MCF 10A (cell line): ENCODE data around the gene ANKRD39. TPM values are rescaled to one million over a fixed set of nuclear protein-coding genes. Genes with fewer than 3 reads are reported as not detected.

ENCODE experiments used
- BruUV-seq: library from RNA; stranded (reverse); fragments of 400-500 nt; replicated peaks from 2 replicates; lab custom pipeline; 2021; lab: Mats Ljungman, UMichigan
- CTCF ChIA-PET: fragments of 300-600 bp; sonication (Branson Sonifier 250); formaldehyde crosslinking; extraction: SDS; loops from one replicate; lab custom pipeline; 2021; ENCODE audit warnings: antibody characterized with exemption, inconsistent platforms; lab: Yijun Ruan, JAX
- POLR2A ChIA-PET: fragments of 300-600, 350-650 bp; sonication (Branson Sonifier 250); formaldehyde crosslinking; extraction: SDS; loops from one replicate; lab custom pipeline; 2020; ENCODE audit warnings: antibody characterized with exemption, inconsistent platforms; lab: Yijun Ruan, JAX
- DNase-seq: peaks from one replicate; pipeline ENCODE4 v3.0.0-alpha.2; 2018; ENCODE audit not compliant: unreplicated experiment
- H3K27ac Mint-ChIP-seq: one replicate; pipeline ENCODE4 v1.8.0; 2022; ENCODE audit warnings: mild to moderate bottlenecking, low read depth, mixed read lengths; ENCODE audit not compliant: unreplicated experiment
- H3K27me3 Mint-ChIP-seq: one replicate; pipeline ENCODE4 v1.8.0; 2022; ENCODE audit warnings: mixed read lengths; ENCODE audit not compliant: insufficient read depth, unreplicated experiment
- H3K36me3 Mint-ChIP-seq: one replicate; pipeline ENCODE4 v1.8.0; 2022; ENCODE audit warnings: mild to moderate bottlenecking, moderate library complexity, mixed read lengths; ENCODE audit not compliant: insufficient read depth, unreplicated experiment
- H3K4me1 Mint-ChIP-seq: one replicate; pipeline ENCODE4 v1.8.0; 2022; ENCODE audit warnings: mixed read lengths; ENCODE audit not compliant: insufficient read depth, unreplicated experiment
- H3K4me3 Mint-ChIP-seq: one replicate; pipeline ENCODE4 v1.8.0; 2022; ENCODE audit warnings: mild to moderate bottlenecking, moderate library complexity, mixed read lengths; ENCODE audit not compliant: unreplicated experiment
- H3K9me3 Mint-ChIP-seq: one replicate; pipeline ENCODE4 v1.8.0; 2022; ENCODE audit warnings: mixed read lengths; ENCODE audit not compliant: unreplicated experiment
- intact Hi-C: fragments of 100-400 bp; cut with micrococcal nuclease; formaldehyde crosslinking; loops from 2 replicates; pipeline ENCODE4 v1.14.1; 2022
- total RNA-seq: library from RNA; stranded (reverse); gene quantifications from 2 replicates; pipeline ENCODE4 v1.2.3, GENCODE V29; 2022
- TF ChIP-seq, protein P1 (sequence below): fragments of 200-600 bp; IDR thresholded peaks from one replicate; pipeline ENCODE4 v1.8.0; 2022; ENCODE audit warnings: antibody characterized with exemption, mild to moderate bottlenecking; ENCODE audit not compliant: unreplicated experiment

The ANKRD39 gene
- total RNA-seq, 1 experiment from 2014 or later = 14.0 TPM

DNA sequence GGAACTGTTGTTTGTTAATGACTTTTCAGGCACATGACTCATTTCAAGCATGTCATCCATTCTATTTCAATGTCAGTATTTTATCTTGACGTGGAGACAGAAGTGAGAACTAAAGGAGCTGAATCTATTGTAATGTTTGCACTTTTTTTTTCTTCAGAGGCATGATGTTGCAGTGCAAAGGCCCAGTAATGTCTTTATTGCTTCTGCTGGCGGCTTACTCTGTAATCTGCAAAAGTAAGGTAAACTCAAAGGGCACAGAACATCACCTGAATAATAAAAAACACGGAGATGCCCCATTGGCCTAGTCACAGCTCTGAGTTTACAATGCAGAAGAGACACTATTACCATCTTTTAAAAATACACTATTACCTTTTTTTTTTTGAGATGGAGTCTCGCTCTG lies 44.2 kb downstream of the ANKRD39 start:
- Mint-ChIP-seq H3K27ac (no peak overlapping the region), H3K4me3 (no peak overlapping the region), H3K4me1 (peaks cover 5% of the 10 kb centered on the region), H3K9me3 (no peaks in the 10 kb centered on the region), H3K27me3 (no peaks in the 10 kb centered on the region), H3K36me3 (peaks cover 11% of the 10 kb centered on the region)
- ChIA-PET CTCF (interaction anchor here (0.6 to 1.0 kb wide), 6 partner anchors 12 to 87 kb away, joined by 3 to 6 read pairs (median 3); no protein-coding TSS in a partner anchor), POLR2A (interaction anchor here (1.2 to 2.0 kb wide), 3 partner anchors 10 to 176 kb away, joined by 3 to 5 read pairs (median 5); partner anchors contain the start of gene KANSL3)
- intact Hi-C loops = no loop called here
- TF ChIP-seq, protein P1, sequence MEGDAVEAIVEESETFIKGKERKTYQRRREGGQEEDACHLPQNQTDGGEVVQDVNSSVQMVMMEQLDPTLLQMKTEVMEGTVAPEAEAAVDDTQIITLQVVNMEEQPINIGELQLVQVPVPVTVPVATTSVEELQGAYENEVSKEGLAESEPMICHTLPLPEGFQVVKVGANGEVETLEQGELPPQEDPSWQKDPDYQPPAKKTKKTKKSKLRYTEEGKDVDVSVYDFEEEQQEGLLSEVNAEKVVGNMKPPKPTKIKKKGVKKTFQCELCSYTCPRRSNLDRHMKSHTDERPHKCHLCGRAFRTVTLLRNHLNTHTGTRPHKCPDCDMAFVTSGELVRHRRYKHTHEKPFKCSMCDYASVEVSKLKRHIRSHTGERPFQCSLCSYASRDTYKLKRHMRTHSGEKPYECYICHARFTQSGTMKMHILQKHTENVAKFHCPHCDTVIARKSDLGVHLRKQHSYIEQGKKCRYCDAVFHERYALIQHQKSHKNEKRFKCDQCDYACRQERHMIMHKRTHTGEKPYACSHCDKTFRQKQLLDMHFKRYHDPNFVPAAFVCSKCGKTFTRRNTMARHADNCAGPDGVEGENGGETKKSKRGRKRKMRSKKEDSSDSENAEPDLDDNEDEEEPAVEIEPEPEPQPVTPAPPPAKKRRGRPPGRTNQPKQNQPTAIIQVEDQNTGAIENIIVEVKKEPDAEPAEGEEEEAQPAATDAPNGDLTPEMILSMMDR = no peak
- no TSS peak for BruUV-seq
- no peak for DNase-seq

DNA sequence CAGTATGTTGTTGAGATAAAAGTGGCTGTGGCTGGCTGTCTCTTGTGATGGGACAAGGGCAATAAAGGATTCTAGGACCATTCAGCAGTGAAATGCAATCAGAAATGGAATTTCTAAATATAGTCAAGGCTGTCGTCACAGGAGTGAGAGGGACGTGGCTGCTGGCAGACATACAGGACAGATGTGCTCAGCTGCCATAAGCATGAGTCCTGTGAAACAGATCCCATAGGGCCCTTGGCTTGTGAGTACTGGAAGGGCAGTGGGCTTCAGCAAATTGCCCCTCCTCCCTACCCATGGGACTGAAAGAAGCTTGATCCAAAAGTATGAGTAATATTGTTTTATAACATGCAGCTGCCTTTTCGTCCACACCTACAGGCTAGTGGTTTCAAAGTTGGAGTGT lies 45.9 kb downstream of the ANKRD39 start:
- no peaks in the 10 kb centered on the region for H3K4me1 Mint-ChIP-seq
- peaks cover 5% of the 10 kb centered on the region for H3K36me3 Mint-ChIP-seq
- no peaks in the 10 kb centered on the region for H3K27me3 Mint-ChIP-seq
- intact Hi-C loops = no loop called here
- TF ChIP-seq, protein P1 = no peak
- DNase-seq = no peak
- ChIA-PET POLR2A (no interaction called here), CTCF (interaction anchor here (0.6 to 1.5 kb wide), 2 partner anchors 51 to 209 kb away, joined by 3 to 4 read pairs; partner anchors contain the start of gene CNNM4)
- no peak overlapping the region for H3K27ac Mint-ChIP-seq
- no TSS peak for BruUV-seq
- H3K9me3 Mint-ChIP-seq = no peaks in the 10 kb centered on the region
- no peak overlapping the region for H3K4me3 Mint-ChIP-seq

DNA sequence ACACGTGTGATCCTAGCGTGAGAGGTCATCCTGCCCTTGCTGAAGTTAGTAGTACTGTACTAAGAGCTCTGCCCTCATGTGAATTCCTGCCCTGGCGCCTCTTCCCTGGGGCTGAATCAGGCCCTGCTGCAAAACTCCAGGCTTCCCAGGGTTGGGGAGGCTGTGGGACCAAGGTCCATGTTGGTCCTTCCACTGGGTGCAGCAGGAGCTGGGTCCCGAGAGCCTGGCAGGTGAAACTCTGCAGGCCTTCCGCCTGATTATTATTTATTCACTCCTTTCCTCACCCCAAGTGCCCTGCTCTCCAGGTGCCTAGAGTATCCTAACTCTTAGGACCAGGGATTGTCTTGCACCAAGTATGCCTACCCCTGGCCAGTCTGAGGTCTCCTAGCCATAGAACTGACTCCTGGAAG lies 47.0 kb downstream of the ANKRD39 start:
- POLR2A ChIA-PET = no interaction called here
- TF ChIP-seq, protein P1 = no peak
- no TSS peak for BruUV-seq
- H3K27me3 Mint-ChIP-seq = no peaks in the 10 kb centered on the region
- no peaks in the 10 kb centered on the region for H3K4me1 Mint-ChIP-seq
- H3K9me3 Mint-ChIP-seq = no peaks in the 10 kb centered on the region
- peaks cover 5% of the 10 kb centered on the region for H3K36me3 Mint-ChIP-seq
- intact Hi-C loops = no loop called here
- H3K4me3 Mint-ChIP-seq = no peak overlapping the region
- no peak for DNase-seq
- H3K27ac Mint-ChIP-seq = no peak overlapping the region
- CTCF ChIA-PET = interaction anchor here (3.1 kb wide), 1 partner anchor 10 kb away, joined by 16 read pairs; no protein-coding TSS in a partner anchor

DNA sequence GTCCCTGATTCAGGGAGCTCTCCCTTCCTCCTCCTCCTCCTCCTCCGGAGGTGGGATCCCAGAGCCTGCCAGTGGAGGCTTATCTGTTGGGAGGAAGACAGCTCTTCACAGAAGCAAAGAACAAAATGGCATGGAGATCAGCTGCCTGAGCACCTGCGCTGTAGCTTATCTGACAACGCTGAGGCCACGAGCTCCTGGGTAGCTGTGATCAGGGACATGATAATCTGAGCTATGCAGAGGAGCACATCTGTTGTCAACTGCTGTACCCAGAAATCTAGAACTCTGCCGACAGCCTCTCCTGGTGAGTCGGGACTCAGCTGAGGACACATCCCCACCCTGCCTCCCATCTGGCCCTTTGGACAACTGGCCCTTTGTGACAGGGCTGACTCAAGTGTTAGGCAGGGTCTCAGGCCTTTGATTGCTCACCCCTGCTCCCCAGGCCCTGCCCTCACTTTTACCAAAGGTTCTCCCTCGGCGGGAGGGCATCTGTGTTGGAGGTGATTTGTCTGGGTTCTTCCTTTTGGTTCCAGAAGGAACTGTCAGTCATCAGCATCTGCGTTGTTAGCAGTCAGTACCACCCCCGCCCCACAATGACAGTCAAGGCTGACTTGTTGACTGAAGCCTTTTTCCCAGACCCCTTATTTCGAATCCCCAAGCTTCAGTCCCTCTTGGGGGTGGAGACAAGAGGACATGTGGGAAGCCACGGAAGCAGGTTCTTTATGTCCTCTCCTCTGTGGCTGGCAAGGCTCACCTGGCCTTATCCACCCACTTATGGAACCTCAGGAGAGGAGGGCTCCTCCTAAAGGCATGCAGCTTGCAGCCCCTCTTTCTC lies 47.6 kb downstream of the ANKRD39 start:
- TF ChIP-seq, protein P1 = no peak
- no peak overlapping the region for H3K27ac Mint-ChIP-seq
- H3K9me3 Mint-ChIP-seq = no peaks in the 10 kb centered on the region
- intact Hi-C loops = loop anchor here (10.0 kb wide), 1 partner anchor 75 kb away; no protein-coding TSS in a partner anchor
- H3K4me3 Mint-ChIP-seq = no peak overlapping the region
- CTCF ChIA-PET = interaction anchor here (3.1 kb wide), 1 partner anchor 10 kb away, joined by 16 read pairs; no protein-coding TSS in a partner anchor
- no peaks in the 10 kb centered on the region for H3K4me1 Mint-ChIP-seq
- BruUV-seq = no TSS peak
- H3K27me3 Mint-ChIP-seq = no peaks in the 10 kb centered on the region
- peaks cover 5% of the 10 kb centered on the region for H3K36me3 Mint-ChIP-seq
- no peak for DNase-seq
- POLR2A ChIA-PET = interaction anchor here (0.7 kb wide), 1 partner anchor 22 kb away, joined by 3 read pairs; no protein-coding TSS in a partner anchor
